ACC112 (cell line): Measurements from ENCODE around the gene ACVR1C.
"Not testable (repeated sequence)": the region's sequence is repeated elsewhere in the genome, so short reads cannot be mapped to it uniquely, and the experiment has no call there.

ENCODE experiments used
- H2AFZ ChIP-seq: fragments of 200-600 bp; sonication (generic); one replicate; pipeline ENCODE4 v1.6.0; 2017; ENCODE audit warnings: antibody characterized with exemption, low read length; ENCODE audit not compliant: unreplicated experiment
- H3K27ac ChIP-seq: fragments of 200-600 bp; sonication (generic); 2 replicates; pipeline ENCODE4 v1.5.1; 2014; ENCODE audit warnings: low read depth, mild to moderate bottlenecking, antibody characterized with exemption, low read length, moderate library complexity
- H3K27me3 ChIP-seq: fragments of 200-600 bp; sonication (generic); 2 replicates; pipeline ENCODE4 v1.6.1; 2014; ENCODE audit warnings: mild to moderate bottlenecking, antibody characterized with exemption, low read length, moderate library complexity, mixed read lengths; ENCODE audit not compliant: insufficient read depth
- H3K36me3 ChIP-seq: fragments of 200-600 bp; sonication (generic); 2 replicates; pipeline ENCODE4 v1.6.1; 2016; ENCODE audit warnings: mild to moderate bottlenecking, antibody characterized with exemption, low read length, moderate library complexity, mixed read lengths; ENCODE audit not compliant: insufficient read depth
- H3K4me1 ChIP-seq: fragments of 200-600 bp; sonication (generic); one replicate; pipeline ENCODE4 v1.6.1; 2016; ENCODE audit warnings: low read length, mixed read lengths; ENCODE audit not compliant: insufficient read depth, unreplicated experiment, control insufficient read depth
- H3K4me3 ChIP-seq: fragments of 200-600 bp; sonication (generic); 2 replicates; pipeline ENCODE4 v1.5.1; 2014; ENCODE audit warnings: mild to moderate bottlenecking, low read depth, low read length
- H3K79me2 ChIP-seq: fragments of 200-600 bp; sonication (generic); one replicate; pipeline ENCODE4 v1.6.0; 2016; ENCODE audit warnings: low read length; ENCODE audit not compliant: control insufficient read depth, unreplicated experiment, insufficient read depth

The ACVR1C gene

DNA sequence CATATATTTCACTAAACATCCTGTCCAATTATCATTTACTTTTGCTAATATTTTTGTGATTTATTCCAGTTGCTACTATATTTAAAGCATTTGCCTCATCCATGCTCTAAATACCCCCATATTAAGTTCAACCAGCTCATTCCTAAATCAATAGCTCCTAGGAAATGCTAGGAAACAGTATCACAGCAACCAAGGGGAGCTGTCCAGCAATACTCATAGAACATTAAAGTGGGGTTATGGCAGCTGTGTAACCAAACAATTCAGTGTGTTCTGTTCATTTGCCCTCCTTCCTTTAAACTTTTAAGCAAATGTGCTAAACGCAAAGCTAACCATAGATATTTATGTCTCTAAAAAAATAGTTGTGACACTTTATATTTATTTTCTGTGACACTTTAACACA, 41.1 kb downstream of the ACVR1C start:
- H3K79me2 ChIP-seq = no peaks in the 10 kb centered on the region
- peaks cover 55% of the 10 kb centered on the region for H3K27me3 ChIP-seq
- no peak overlapping the region for H2AFZ ChIP-seq
- H3K4me1 ChIP-seq = no peaks in the 10 kb centered on the region
- H3K4me3 ChIP-seq = no peak overlapping the region
- H3K36me3 ChIP-seq = no peaks in the 10 kb centered on the region
- H3K27ac ChIP-seq = no peak overlapping the region

DNA sequence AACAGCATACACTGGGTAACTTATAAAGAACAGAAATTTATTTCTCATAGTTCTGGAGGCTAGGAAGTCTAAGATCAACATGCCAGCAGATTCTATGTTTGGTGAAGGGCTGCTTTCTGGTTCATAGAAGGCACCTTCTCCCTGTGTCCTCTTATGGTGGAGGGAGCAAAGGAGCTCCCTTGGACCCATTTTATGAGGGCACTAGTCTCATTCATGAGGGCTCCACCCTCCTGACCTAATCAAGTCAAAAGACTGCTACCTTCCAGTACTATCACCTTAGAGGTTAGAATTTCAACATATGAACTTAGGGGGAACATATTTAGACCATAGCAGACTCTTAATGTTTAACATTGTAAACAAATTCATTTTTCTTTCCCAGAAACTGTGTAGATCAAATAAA, 54.5 kb downstream of the ACVR1C start:
- Histone ChIP-seq H3K4me1 (no peaks in the 10 kb centered on the region), H3K27me3 (peaks cover 11% of the 10 kb centered on the region), H3K27ac (no peak overlapping the region), H3K4me3 (no peak overlapping the region), H3K79me2 (no peaks in the 10 kb centered on the region), H3K36me3 (no peaks in the 10 kb centered on the region), H2AFZ (no peak overlapping the region)

GRCh38 chr2:157572725-157573124, 55.9 kb downstream of the ACVR1C start:
- H3K36me3 ChIP-seq = no peaks in the 10 kb centered on the region
- H3K27me3 ChIP-seq = peaks cover 8% of the 10 kb centered on the region
- H3K79me2 ChIP-seq = no peaks in the 10 kb centered on the region
- H3K27ac ChIP-seq = no peak overlapping the region
- H3K4me3 ChIP-seq = no peak overlapping the region
- H3K4me1 ChIP-seq = no peaks in the 10 kb centered on the region
- no peak overlapping the region for H2AFZ ChIP-seq

DNA sequence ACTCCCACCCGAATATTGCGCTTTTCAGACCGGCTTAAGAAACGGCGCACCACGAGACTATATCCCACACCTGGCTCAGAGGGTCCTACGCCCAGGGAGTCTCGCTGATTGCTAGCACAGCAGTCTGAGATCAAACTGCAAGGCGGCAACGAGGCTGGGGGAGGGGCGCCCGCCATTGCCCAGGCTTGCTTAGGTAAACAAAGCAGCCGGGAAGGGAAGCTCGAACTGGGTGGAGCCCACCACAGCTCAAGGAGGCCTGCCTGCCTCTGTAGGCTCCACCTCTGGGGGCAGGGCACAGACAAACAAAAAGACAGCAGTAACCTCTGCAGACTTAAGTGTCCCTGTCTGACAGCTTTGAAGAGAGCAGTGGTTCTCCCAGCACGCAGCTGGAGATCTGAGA, 62.0 kb downstream of the ACVR1C start:
- H3K4me1 ChIP-seq, H3K79me2 ChIP-seq, H3K27me3 ChIP-seq, H3K4me3 ChIP-seq, H3K27ac ChIP-seq, H2AFZ ChIP-seq, H3K36me3 ChIP-seq: not testable (repeated sequence)

GRCh38 chr2:157566113-157566512, 62.6 kb downstream of the ACVR1C start:
- H2AFZ ChIP-seq, H3K4me3 ChIP-seq, H3K4me1 ChIP-seq, H3K27me3 ChIP-seq, H3K36me3 ChIP-seq, H3K79me2 ChIP-seq, H3K27ac ChIP-seq: not testable (repeated sequence)

DNA sequence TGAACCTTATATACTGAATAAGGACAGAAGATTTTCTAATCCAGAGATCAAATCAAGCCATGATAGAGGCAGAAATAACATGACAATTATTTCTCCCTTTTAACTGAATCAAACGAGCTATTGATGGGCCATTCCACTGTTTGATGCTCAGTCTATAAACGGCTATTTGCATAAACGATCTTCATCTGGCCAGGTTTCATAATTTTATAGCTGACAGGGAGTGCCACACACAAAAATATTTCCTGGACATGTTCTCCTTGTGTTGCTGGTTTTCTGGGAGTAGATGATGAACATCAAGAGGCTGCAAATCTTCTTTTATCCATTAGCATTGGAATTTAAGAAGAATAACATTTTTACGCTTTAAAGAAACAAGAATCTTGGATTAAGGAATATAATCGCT, 63.1 kb downstream of the ACVR1C start:
- Histone ChIP-seq H3K36me3 (no peaks in the 10 kb centered on the region), H3K4me3 (no peak overlapping the region), H3K27ac (no peak overlapping the region), H3K27me3 (peaks cover under 1% of the 10 kb centered on the region; the same call in 1 of the 2 replicates), H3K79me2 (no peaks in the 10 kb centered on the region), H2AFZ (no peak overlapping the region), H3K4me1 (no peaks in the 10 kb centered on the region)

DNA sequence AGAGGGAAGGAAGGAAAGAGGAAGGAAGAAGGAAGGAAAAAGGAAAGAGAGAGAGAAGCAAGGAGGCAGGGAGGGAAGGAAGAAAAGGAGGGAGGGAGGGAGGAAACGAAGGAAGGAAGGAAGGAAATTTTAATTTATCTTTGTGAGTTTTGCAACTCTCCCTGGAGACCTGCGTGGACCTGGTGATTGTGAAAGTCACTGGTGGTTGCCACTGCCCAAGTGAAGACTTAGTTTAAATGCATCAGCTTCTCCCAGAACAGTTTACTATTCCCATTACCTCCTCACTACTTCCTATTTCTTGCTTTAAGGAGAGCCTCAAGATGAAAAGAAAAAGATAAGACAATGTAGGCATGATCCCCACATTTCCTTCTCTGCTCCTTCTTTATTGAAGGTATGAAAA, 68.8 kb downstream of the ACVR1C start:
- Histone ChIP-seq H3K27ac (no peak overlapping the region), H2AFZ (no peak overlapping the region), H3K4me1 (no peaks in the 10 kb centered on the region), H3K4me3 (no peak overlapping the region), H3K79me2 (no peaks in the 10 kb centered on the region), H3K27me3 (peaks cover 4% of the 10 kb centered on the region; the same call in 1 of the 2 replicates), H3K36me3 (no peaks in the 10 kb centered on the region)

- H2AFZ ChIP-seq = no peak overlapping the region
- H3K4me3 ChIP-seq = no peak overlapping the region
- no peaks in the 10 kb centered on the region for H3K79me2 ChIP-seq
- no peaks in the 10 kb centered on the region for H3K36me3 ChIP-seq
- H3K27me3 ChIP-seq = peaks cover 4% of the 10 kb centered on the region; the same call in 1 of the 2 replicates
- H3K27ac ChIP-seq = no peak overlapping the region
- no peaks in the 10 kb centered on the region for H3K4me1 ChIP-seq
Observed at GRCh38 chr2:157559461-157559860, 69.2 kb downstream of the ACVR1C start.

DNA sequence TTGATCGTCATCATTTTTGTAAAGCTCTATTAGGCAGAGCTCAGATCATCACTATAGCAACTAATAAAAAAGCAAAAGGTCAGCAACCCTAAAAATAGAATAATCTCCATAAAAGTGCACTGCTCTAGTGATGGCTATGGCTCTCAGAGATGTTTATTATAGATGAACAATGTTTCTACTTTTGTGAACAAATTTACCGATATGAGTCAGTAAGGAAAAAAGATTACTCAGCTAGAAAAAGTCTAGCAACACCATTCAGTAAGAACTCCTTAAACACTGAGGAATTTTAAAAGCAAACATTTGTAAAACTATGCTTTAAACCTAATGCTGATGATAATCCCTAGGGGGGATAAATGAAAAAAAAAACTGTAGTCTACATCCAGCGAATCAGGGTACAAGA, 69.6 kb downstream of the ACVR1C start:
- Histone ChIP-seq H3K4me3 (no peak overlapping the region), H2AFZ (no peak overlapping the region), H3K79me2 (no peaks in the 10 kb centered on the region), H3K27ac (no peak overlapping the region), H3K36me3 (no peaks in the 10 kb centered on the region), H3K27me3 (peaks cover 4% of the 10 kb centered on the region; the same call in 1 of the 2 replicates), H3K4me1 (no peaks in the 10 kb centered on the region)

GRCh38 chr2:157557770-157558169, 70.9 kb downstream of the ACVR1C start:
- Histone ChIP-seq H3K4me1 (no peaks in the 10 kb centered on the region), H3K27me3 (peaks cover 4% of the 10 kb centered on the region; the same call in 1 of the 2 replicates), H3K4me3 (no peak overlapping the region), H3K36me3 (no peaks in the 10 kb centered on the region), H2AFZ (no peak overlapping the region), H3K27ac (no peak overlapping the region), H3K79me2 (no peaks in the 10 kb centered on the region)

- H3K27me3 ChIP-seq = no peaks in the 10 kb centered on the region
- H3K4me1 ChIP-seq = no peaks in the 10 kb centered on the region
- H2AFZ ChIP-seq = no peak overlapping the region
- no peaks in the 10 kb centered on the region for H3K36me3 ChIP-seq
- no peak overlapping the region for H3K27ac ChIP-seq
- H3K4me3 ChIP-seq = no peak overlapping the region
- no peaks in the 10 kb centered on the region for H3K79me2 ChIP-seq
Observed at GRCh38 chr2:157540102-157540501, 88.6 kb downstream of the ACVR1C start.
